B cell (primary cell): ENCODE results near the gene ODF4.

ENCODE experiments used
- EZH2 ChIP-seq: IDR thresholded peaks from 2 replicates; pipeline ENCODE4 v1.6.1; 2012; ENCODE audit warnings: borderline replicate concordance, low read depth, mild to moderate bottlenecking, moderate library complexity, low read length; ENCODE audit not compliant: insufficient read depth, poor library complexity, severe bottlenecking
- TF ChIP-seq, protein P1 (sequence below): fragments of 200-600 bp; IDR thresholded peaks from one replicate; pipeline ENCODE4 v1.8.0; 2022; ENCODE audit warnings: antibody characterized with exemption, mild to moderate bottlenecking

GRCh38 chr17:8315764-8316217 is 23.8 kb upstream of the ODF4 start:
- TF ChIP-seq, protein P1, sequence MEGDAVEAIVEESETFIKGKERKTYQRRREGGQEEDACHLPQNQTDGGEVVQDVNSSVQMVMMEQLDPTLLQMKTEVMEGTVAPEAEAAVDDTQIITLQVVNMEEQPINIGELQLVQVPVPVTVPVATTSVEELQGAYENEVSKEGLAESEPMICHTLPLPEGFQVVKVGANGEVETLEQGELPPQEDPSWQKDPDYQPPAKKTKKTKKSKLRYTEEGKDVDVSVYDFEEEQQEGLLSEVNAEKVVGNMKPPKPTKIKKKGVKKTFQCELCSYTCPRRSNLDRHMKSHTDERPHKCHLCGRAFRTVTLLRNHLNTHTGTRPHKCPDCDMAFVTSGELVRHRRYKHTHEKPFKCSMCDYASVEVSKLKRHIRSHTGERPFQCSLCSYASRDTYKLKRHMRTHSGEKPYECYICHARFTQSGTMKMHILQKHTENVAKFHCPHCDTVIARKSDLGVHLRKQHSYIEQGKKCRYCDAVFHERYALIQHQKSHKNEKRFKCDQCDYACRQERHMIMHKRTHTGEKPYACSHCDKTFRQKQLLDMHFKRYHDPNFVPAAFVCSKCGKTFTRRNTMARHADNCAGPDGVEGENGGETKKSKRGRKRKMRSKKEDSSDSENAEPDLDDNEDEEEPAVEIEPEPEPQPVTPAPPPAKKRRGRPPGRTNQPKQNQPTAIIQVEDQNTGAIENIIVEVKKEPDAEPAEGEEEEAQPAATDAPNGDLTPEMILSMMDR = no peak
- no peak for TF ChIP-seq EZH2
